ENCODE measurements around the gene BACE2. TPM values are rescaled to one million over a fixed set of nuclear protein-coding genes. Genes with fewer than 3 reads are reported as not detected.
"Not testable (repeated sequence)": the region's sequence is repeated elsewhere in the genome, so short reads cannot be mapped to it uniquely, and the experiment has no call there.

BACE2 gene
- polyA plus RNA-seq, 2 of the 4 experiments (the other 2 are of a cell fraction) = 15.2 to 26.0 TPM

DNA sequence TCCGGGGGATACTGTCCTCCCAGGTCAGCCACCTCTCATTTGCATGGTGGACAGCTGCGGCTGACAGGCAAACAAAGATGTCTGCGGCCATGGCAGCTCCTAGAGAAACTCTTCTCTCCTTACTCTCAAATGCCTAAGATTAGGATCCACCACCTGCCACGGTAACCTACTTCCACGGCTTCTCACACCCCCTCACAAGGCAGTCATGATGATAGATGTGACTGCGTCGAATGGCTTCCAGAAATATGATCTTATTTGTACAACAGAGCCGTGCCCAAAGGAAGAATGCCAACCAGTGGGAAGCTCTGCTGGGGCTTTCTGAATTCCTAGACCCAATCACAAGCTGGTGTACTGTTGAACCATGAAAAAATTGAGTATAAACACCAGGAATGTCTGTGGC is 73.4 kb downstream of the BACE2 start:
- ChIA-PET POLR2A (no interaction called here), CTCF (no interaction called here)
- ATAC-seq = no peak
- Histone ChIP-seq H3K27ac (no peak overlapping the region), H3K4me2 (no peak overlapping the region), H3K4me1 (no peaks in the 10 kb centered on the region), H3K4me3 (no peak overlapping the region), H3K9me3 (no peaks in the 10 kb centered on the region)
- DNase-seq (ENCODE audit: low read depth in 1 of 2, low spot score in 1 of 2) = no peak
- no peak for FAIRE-seq
- TF ChIP-seq MAZ (IDR thresholded peaks at IDR 0.05; ENCODE audit: borderline replicate concordance, low read depth, low read length) = no peak
- no peak for TF ChIP-seq NR3C1 (IDR thresholded peaks at IDR 0.05)
- 74% methylated on average over 7 of the region's 8 CpGs for WGBS (ENCODE audit: missing lambda C conversion rate)

- 85% methylated on average over 8 of the region's 8 CpGs for WGBS (ENCODE audit: missing lambda C conversion rate)
- CTCF ChIA-PET = interaction anchor here (0.6 kb wide), 1 partner anchor 1253 kb away, joined by 3 read pairs; no protein-coding TSS in a partner anchor
- H3K4me3 ChIP-seq = no peak overlapping the region
- DNase-seq (ENCODE audit: low read depth in 1 of 2, low spot score in 1 of 2) = no peak
- no peak for FAIRE-seq
- H3K4me2 ChIP-seq = no peak overlapping the region
- no peaks in the 10 kb centered on the region for H3K4me1 ChIP-seq
- no peak overlapping the region for H3K27ac ChIP-seq
- no peaks in the 10 kb centered on the region for H3K9me3 ChIP-seq
- no peak for ATAC-seq
- TF ChIP-seq HEYL (CRISPR knock-in tag; IDR thresholded peaks at IDR 0.05) = no peak
- no peak for TF ChIP-seq TFCP2L1 (CRISPR knock-in tag; IDR thresholded peaks at IDR 0.05)
- no peak for TF ChIP-seq HDAC2 (IDR thresholded peaks at IDR 0.05)
- POLR2A ChIA-PET = no interaction called here
Observed at GRCh38 chr21:41242238-41242829, 74.4 kb downstream of the BACE2 start.

DNA sequence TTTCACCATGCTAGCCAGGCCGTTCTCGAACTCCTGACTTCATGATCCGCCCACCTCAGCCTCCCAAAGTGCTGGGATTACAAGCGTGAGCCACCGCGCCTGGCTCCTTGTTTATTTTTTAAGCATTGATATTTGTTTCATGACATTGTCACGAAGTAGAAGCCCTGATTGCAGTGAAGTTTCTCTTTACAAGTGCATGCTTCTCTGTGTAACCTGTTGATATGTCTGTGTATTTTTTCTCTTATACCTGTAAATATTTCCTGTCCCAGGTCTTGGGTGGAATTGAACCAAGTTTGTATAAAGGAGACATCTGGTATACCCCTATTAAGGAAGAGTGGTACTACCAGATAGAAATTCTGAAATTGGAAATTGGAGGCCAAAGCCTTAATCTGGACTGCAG is 75.1 kb downstream of the BACE2 start:
- POLR2A ChIA-PET = no interaction called here
- 92% methylated on average over 7 of the region's 7 CpGs for WGBS (ENCODE audit: missing lambda C conversion rate)

DNA sequence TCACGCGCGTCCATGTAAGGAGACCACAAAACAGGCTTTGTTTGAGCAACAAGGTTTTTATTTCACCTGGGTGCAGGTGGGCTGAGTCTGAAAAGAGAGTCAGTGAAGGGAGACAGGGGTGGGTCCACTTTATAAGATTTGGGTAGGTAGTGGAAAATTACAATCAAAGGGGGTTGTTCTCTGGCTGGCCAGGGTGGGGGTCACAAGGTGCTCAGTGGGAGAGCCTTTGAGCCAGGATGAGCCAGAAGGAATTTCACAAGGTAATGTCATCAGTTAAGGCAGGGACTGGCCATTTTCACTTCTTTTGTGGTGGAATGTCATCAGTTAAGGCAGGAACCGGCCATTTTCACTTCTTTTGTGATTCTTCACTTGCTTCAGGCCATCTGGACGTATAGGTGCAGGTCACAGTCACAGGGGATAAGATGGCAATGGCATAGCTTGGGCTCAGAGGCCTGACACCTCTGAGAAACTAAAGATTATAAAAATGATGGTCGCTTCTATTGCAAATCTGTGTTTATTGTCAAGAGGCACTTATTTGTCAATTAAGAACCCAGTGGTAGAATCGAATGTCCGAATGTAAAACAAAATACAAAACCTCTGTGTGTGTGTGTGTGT is 76.4 kb downstream of the BACE2 start:
- H3K4me2 ChIP-seq; H3K27ac ChIP-seq; FAIRE-seq; H3K9me3 ChIP-seq; H3K4me3 ChIP-seq; POLR2A ChIA-PET; H3K4me1 ChIP-seq; ATAC-seq; DNase-seq (ENCODE audit: low read depth in 1 of 2, low spot score in 1 of 2): not testable (repeated sequence)
- CTCF ChIA-PET = interaction anchor here (1.4 kb wide), 1 partner anchor 12 kb away, joined by 3 read pairs; no protein-coding TSS in a partner anchor
- 89% methylated on average over 8 of the region's 8 CpGs for WGBS (ENCODE audit: missing lambda C conversion rate)

More for the DNA sequence above, 75.1 kb downstream of the BACE2 start:
- ATAC-seq (no peak), FAIRE-seq (no peak), DNase-seq (ENCODE audit: low read depth in 1 of 2, low spot score in 1 of 2) (no peak)
- Histone ChIP-seq H3K4me3 (no peak overlapping the region), H3K9me3 (no peaks in the 10 kb centered on the region), H3K4me2 (no peak overlapping the region), H3K4me1 (no peaks in the 10 kb centered on the region), H3K27ac (no peak overlapping the region)
- TF ChIP-seq, protein P1, sequence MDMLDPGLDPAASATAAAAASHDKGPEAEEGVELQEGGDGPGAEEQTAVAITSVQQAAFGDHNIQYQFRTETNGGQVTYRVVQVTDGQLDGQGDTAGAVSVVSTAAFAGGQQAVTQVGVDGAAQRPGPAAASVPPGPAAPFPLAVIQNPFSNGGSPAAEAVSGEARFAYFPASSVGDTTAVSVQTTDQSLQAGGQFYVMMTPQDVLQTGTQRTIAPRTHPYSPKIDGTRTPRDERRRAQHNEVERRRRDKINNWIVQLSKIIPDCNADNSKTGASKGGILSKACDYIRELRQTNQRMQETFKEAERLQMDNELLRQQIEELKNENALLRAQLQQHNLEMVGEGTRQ (IDR thresholded peaks at IDR 0.05) = no peak
- TF ChIP-seq HDAC2 (IDR thresholded peaks at IDR 0.05) (no peak), RARB (CRISPR knock-in tag; IDR thresholded peaks at IDR 0.05) (no peak), POLR2AphosphoS2 (conservative IDR thresholded peaks at IDR 0.05; ENCODE audit: low read length) (no peak), CHD2 (IDR thresholded peaks at IDR 0.05; ENCODE audit: low read length, partially characterized antibody) (no peak)
- TF ChIP-seq, protein P2, sequence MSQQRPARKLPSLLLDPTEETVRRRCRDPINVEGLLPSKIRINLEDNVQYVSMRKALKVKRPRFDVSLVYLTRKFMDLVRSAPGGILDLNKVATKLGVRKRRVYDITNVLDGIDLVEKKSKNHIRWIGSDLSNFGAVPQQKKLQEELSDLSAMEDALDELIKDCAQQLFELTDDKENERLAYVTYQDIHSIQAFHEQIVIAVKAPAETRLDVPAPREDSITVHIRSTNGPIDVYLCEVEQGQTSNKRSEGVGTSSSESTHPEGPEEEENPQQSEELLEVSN (IDR thresholded peaks at IDR 0.05; ENCODE audit: borderline replicate concordance, low read depth) = no peak
- CTCF ChIA-PET = no interaction called here

GRCh38 chr21:41245509-41246135 is 77.7 kb downstream of the BACE2 start:
- ATAC-seq = no peak
- Histone ChIP-seq H3K4me2 (no peak overlapping the region), H3K4me3 (no peak overlapping the region), H3K4me1 (no peaks in the 10 kb centered on the region), H3K27ac (no peak overlapping the region), H3K9me3 (no peaks in the 10 kb centered on the region)
- CTCF ChIA-PET = no interaction called here
- DNase-seq (ENCODE audit: low read depth in 1 of 2, low spot score in 1 of 2) = no peak
- POLR2A ChIA-PET = no interaction called here
- WGBS (ENCODE audit: missing lambda C conversion rate) = 91% methylated on average over 20 of the region's 20 CpGs
- FAIRE-seq = no peak
- TF ChIP-seq RAD21 (conservative IDR thresholded peaks at IDR 0.05 in 1 of 2, IDR thresholded peaks at IDR 0.05 in 1 of 2) = no peak
- TF ChIP-seq CEBPB (IDR thresholded peaks at IDR 0.05) = no peak
- TF ChIP-seq, protein P3, sequence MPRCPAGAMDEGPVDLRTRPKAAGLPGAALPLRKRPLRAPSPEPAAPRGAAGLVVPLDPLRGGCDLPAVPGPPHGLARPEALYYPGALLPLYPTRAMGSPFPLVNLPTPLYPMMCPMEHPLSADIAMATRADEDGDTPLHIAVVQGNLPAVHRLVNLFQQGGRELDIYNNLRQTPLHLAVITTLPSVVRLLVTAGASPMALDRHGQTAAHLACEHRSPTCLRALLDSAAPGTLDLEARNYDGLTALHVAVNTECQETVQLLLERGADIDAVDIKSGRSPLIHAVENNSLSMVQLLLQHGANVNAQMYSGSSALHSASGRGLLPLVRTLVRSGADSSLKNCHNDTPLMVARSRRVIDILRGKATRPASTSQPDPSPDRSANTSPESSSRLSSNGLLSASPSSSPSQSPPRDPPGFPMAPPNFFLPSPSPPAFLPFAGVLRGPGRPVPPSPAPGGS (IDR thresholded peaks at IDR 0.05) = no peak
- TF ChIP-seq TP53 (CRISPR knock-in tag; IDR thresholded peaks at IDR 0.05) = no peak
- TF ChIP-seq HOXB13 (CRISPR knock-in tag; IDR thresholded peaks at IDR 0.05; ENCODE audit: low read depth) = no peak
- TF ChIP-seq, protein P4, sequence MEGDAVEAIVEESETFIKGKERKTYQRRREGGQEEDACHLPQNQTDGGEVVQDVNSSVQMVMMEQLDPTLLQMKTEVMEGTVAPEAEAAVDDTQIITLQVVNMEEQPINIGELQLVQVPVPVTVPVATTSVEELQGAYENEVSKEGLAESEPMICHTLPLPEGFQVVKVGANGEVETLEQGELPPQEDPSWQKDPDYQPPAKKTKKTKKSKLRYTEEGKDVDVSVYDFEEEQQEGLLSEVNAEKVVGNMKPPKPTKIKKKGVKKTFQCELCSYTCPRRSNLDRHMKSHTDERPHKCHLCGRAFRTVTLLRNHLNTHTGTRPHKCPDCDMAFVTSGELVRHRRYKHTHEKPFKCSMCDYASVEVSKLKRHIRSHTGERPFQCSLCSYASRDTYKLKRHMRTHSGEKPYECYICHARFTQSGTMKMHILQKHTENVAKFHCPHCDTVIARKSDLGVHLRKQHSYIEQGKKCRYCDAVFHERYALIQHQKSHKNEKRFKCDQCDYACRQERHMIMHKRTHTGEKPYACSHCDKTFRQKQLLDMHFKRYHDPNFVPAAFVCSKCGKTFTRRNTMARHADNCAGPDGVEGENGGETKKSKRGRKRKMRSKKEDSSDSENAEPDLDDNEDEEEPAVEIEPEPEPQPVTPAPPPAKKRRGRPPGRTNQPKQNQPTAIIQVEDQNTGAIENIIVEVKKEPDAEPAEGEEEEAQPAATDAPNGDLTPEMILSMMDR (IDR thresholded peaks at IDR 0.05) = no peak
- no peak for TF ChIP-seq ELK1 (IDR thresholded peaks at IDR 0.05; ENCODE audit: low read depth, low read length)
- no peak for TF ChIP-seq EP300 (IDR thresholded peaks at IDR 0.05)
- TF ChIP-seq HDAC2 (IDR thresholded peaks at IDR 0.05) = no peak
- TF ChIP-seq SMC3 (IDR thresholded peaks at IDR 0.05) = no peak
- no peak for TF ChIP-seq CHD4 (IDR thresholded peaks at IDR 0.05; ENCODE audit: borderline replicate concordance)
